Keratinocyte (primary cell): ENCODE data around the gene LGALS16.

Experiments used
- EZH2 ChIP-seq: IDR thresholded peaks from one replicate; pipeline ENCODE4 v1.6.1; 2012; ENCODE audit warnings: inconsistent platforms, mild to moderate bottlenecking, low read length, moderate library complexity
- TF ChIP-seq, protein P1 (sequence below), 3 experiments: IDR thresholded peaks in 1 of 3; conservative IDR thresholded peaks in 1 of 3; optimal IDR thresholded peaks in 1 of 3; 2 replicates in 2 of 3; 3 replicates in 1 of 3; pipeline versions ENCODE3 to v1.5.1; 2011; ENCODE audit warnings: low read length in 3 of 3, mild to moderate bottlenecking in 3 of 3, moderate library complexity in 2 of 3, control low read depth in 1 of 3, inconsistent platforms in 1 of 3; ENCODE audit not compliant: insufficient read depth in 2 of 3; ENCODE audit errors: extremely low read depth in 1 of 3

DNA sequence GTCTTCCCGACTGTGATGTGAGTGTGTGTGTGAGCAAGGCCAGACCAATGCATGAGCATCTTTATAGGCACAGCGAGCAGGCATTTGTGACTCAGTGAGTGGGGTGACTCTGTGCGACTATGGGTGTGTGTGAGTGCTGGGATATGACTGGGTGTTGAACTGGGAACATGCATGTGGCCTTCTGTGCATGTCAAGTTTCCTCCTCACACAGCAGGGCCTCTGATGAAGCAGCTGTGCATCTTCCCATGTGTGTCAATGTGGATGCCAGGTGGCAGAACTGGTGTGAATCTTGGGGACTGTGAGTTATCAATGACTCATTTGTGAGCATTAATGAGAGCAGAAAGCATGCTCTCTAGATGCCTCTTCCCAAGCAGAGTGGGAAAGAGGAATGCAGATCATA lies 36.5 kb downstream of the LGALS16 start:
- TF ChIP-seq, protein P1, sequence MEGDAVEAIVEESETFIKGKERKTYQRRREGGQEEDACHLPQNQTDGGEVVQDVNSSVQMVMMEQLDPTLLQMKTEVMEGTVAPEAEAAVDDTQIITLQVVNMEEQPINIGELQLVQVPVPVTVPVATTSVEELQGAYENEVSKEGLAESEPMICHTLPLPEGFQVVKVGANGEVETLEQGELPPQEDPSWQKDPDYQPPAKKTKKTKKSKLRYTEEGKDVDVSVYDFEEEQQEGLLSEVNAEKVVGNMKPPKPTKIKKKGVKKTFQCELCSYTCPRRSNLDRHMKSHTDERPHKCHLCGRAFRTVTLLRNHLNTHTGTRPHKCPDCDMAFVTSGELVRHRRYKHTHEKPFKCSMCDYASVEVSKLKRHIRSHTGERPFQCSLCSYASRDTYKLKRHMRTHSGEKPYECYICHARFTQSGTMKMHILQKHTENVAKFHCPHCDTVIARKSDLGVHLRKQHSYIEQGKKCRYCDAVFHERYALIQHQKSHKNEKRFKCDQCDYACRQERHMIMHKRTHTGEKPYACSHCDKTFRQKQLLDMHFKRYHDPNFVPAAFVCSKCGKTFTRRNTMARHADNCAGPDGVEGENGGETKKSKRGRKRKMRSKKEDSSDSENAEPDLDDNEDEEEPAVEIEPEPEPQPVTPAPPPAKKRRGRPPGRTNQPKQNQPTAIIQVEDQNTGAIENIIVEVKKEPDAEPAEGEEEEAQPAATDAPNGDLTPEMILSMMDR (optimal IDR thresholded peaks at IDR 0.05 in 1 of 3, IDR thresholded peaks at IDR 0.05 in 1 of 3, conservative IDR thresholded peaks at IDR 0.05 in 1 of 3; ENCODE audit: extremely low read depth in 1 of 3, insufficient read depth in 2 of 3, low read length in 3 of 3), result no peak
- TF ChIP-seq EZH2, result no peak
